Stimulated activated CD8-positive, alpha-beta memory T cell treated with anti-CD3 and anti-CD28 coated beads, Interleukin-4, amount 100 ng/mL, for 48 hours (primary cell): Measurements from ENCODE around the gene TMEM130.

Experiments
- DNase-seq: peaks from one replicate; pipeline ENCODE4 v3.0.0-alpha.2; 2020

The TMEM130 gene

GRCh38 chr7:98840096-98840495 is 29.7 kb downstream of the TMEM130 start:
- no peak for DNase-seq

- no peak for DNase-seq
These were observed 32.2 kb downstream of the TMEM130 start for GRCh38 chr7:98837630-98837972.

GRCh38 chr7:98836811-98837629 is 32.8 kb downstream of the TMEM130 start:
- peak; percentile 64 for DNase-seq

- DNase-seq, result no peak
These were observed 34.9 kb downstream of the TMEM130 start for GRCh38 chr7:98834949-98835348.

- no peak for DNase-seq
These were observed 36.8 kb downstream of the TMEM130 start for GRCh38 chr7:98833022-98833421.

GRCh38 chr7:98831641-98832221 is 38.1 kb downstream of the TMEM130 start:
- peak; percentile 77 for DNase-seq

GRCh38 chr7:98830972-98831548 is 38.8 kb downstream of the TMEM130 start:
- DNase-seq, result no peak

- no peak for DNase-seq
These were observed 41.4 kb downstream of the TMEM130 start for GRCh38 chr7:98828368-98828767.

- no peak for DNase-seq
These were observed 42.6 kb downstream of the TMEM130 start for GRCh38 chr7:98827258-98827657.

- DNase-seq, result no peak
These were observed 43.0 kb downstream of the TMEM130 start for GRCh38 chr7:98826811-98827231.

GRCh38 chr7:98826387-98826786 is 43.4 kb downstream of the TMEM130 start:
- DNase-seq, result no peak

GRCh38 chr7:98823226-98823625 is 46.6 kb downstream of the TMEM130 start:
- no peak for DNase-seq

GRCh38 chr7:98821348-98821747 is 48.5 kb downstream of the TMEM130 start:
- no peak for DNase-seq

GRCh38 chr7:98816967-98817710 is 52.7 kb downstream of the TMEM130 start:
- DNase-seq, result no peak

GRCh38 chr7:98816241-98816640 is 53.6 kb downstream of the TMEM130 start:
- DNase-seq, result no peak

GRCh38 chr7:98815313-98815712 is 54.5 kb downstream of the TMEM130 start:
- no peak for DNase-seq

- DNase-seq, result no peak
These were observed 58.5 kb downstream of the TMEM130 start for GRCh38 chr7:98811299-98811698.

GRCh38 chr7:98810153-98810802 is 59.5 kb downstream of the TMEM130 start:
- DNase-seq, result no peak

- no peak for DNase-seq
These were observed 60.9 kb downstream of the TMEM130 start for GRCh38 chr7:98808751-98809460.

- DNase-seq, result no peak
These were observed 62.5 kb downstream of the TMEM130 start for GRCh38 chr7:98807068-98808048.
